Thyroid gland (tissue), 4 donors: ENCODE data around the gene PINK1. TPM values are rescaled to one million over a fixed set of nuclear protein-coding genes. Genes with fewer than 3 reads are reported as not detected.
"Not testable (repeated sequence)": the region's sequence is repeated elsewhere in the genome, so short reads cannot be mapped to it uniquely, and the experiment has no call there.

Experiments used
- DNase-seq, 2 donors: peaks; one replicate each; pipeline ENCODE4 v3.0.0-alpha.2; 2019
- H3K27ac ChIP-seq, 3 donors: fragments of 200-600 bp; sonication (generic); 1 replicate in 2 of 3; 2 replicates in 1 of 3; pipeline ENCODE4 v1.5.1; 2016 to 2019; ENCODE audit warnings: mild to moderate bottlenecking in 1 of 3, moderate library complexity in 1 of 3
- H3K27me3 ChIP-seq: fragments of 200-600 bp; sonication (generic); one replicate; pipeline ENCODE4 v1.5.1; 2019
- H3K36me3 ChIP-seq, 2 donors: fragments of 200-600 bp; sonication (generic); one replicate each; pipeline ENCODE4 v1.5.1; 2016 to 2019
- H3K4me1 ChIP-seq, 2 donors: fragments of 200-600 bp; sonication (generic); one replicate each; pipeline ENCODE4 v1.5.1; 2017 to 2019
- H3K4me3 ChIP-seq, 3 donors: fragments of 200-600 bp; sonication (generic); replicated peaks in 1 of 3; 1 replicate in 2 of 3; 2 replicates in 1 of 3; pipeline ENCODE4 v1.5.1; 2016; ENCODE audit warnings: mild to moderate bottlenecking in 1 of 3
- H3K9me3 ChIP-seq: fragments of 200-600 bp; sonication (generic); one replicate; pipeline ENCODE4 v1.5.1; 2017
- CTCF ChIP-seq, 6 experiments: fragments of 200-600 bp in 3 of 6; fragments of 450-650 bp in 3 of 6; sonication (generic) in 3 of 6; IDR thresholded peaks; one replicate each; pipeline ENCODE4 v1.5.1; 2016 to 2019; ENCODE audit warnings: antibody characterized with exemption in 6 of 6, mild to moderate bottlenecking in 2 of 6, inconsistent platforms in 1 of 6, moderate library complexity in 1 of 6
- POLR2A ChIP-seq, 2 donors: fragments of 450-650 bp; IDR thresholded peaks; one replicate each; pipeline ENCODE4 v1.6.1; 2017; ENCODE audit warnings: antibody characterized with exemption in 2 of 2, mild to moderate bottlenecking in 2 of 2, moderate library complexity in 1 of 2
- WGBS, 2 donors: methylation state at CpG; one replicate each; pipeline ENCODE4 v1.1.5; 2017; 5-methylcytosine and 5-hydroxymethylcytosine counted together
- intact Hi-C: fragments of 100-400 bp; cut with DNase I; formaldehyde crosslinking; loops from one replicate; pipeline ENCODE4 v1.15.1; 2023
- total RNA-seq, 4 donors: library from RNA; depleted of rRNA; stranded (reverse); fragments of >200 nt; gene quantifications; one replicate each; pipeline ENCODE4 v1.2.3, GENCODE V29; 2016

Gene PINK1
- total RNA-seq, 4 donors from 2014 or later = 144 to 171 (median 151) TPM

GRCh38 chr1:20602851-20603450 lies 30.3 kb upstream of the PINK1 start:
- no peak for DNase-seq
- no peak overlapping the region for H3K4me3 ChIP-seq
- peaks cover 0 to 7% of the 10 kb centered on the region in 2 donors for H3K4me1 ChIP-seq
- 96 to 98% methylated on average over 4 of the region's 4 CpGs for WGBS, 2 donors
- intact Hi-C loops = no loop called here
- H3K36me3 ChIP-seq = no peaks in the 10 kb centered on the region
- no peaks in the 10 kb centered on the region for H3K27me3 ChIP-seq
- H3K27ac ChIP-seq = no peak overlapping the region
- no peak for TF ChIP-seq CTCF (IDR thresholded peaks at IDR 0.05)
- no peak for TF ChIP-seq POLR2A (IDR thresholded peaks at IDR 0.05)
- no peaks in the 10 kb centered on the region for H3K9me3 ChIP-seq

- Histone ChIP-seq H3K27ac (no peak overlapping the region), H3K9me3 (no peaks in the 10 kb centered on the region), H3K36me3 (no peaks in the 10 kb centered on the region), H3K4me1 (no peaks in the 10 kb centered on the region), H3K27me3 (no peaks in the 10 kb centered on the region), H3K4me3 (no peak overlapping the region)
- WGBS, 2 donors = 81 to 84% methylated on average over 9 of the region's 9 CpGs
- DNase-seq = no peak
- intact Hi-C loops = no loop called here
- TF ChIP-seq CTCF (IDR thresholded peaks at IDR 0.05) = no peak
- no peak for TF ChIP-seq POLR2A (IDR thresholded peaks at IDR 0.05)
Measured at GRCh38 chr1:20603504-20604464, 29.5 kb upstream of the PINK1 start.

- Histone ChIP-seq H3K27me3 (no peaks in the 10 kb centered on the region), H3K27ac (no peak overlapping the region), H3K4me1 (no peaks in the 10 kb centered on the region), H3K36me3 (no peaks in the 10 kb centered on the region), H3K9me3 (no peaks in the 10 kb centered on the region), H3K4me3 (no peak overlapping the region)
- intact Hi-C loops = no loop called here
- no peak for DNase-seq
- WGBS, 2 donors = 92 to 96% methylated on average over 7 of the region's 7 CpGs
- TF ChIP-seq POLR2A (IDR thresholded peaks at IDR 0.05) (no peak), CTCF (IDR thresholded peaks at IDR 0.05) (no peak)
Measured at GRCh38 chr1:20604678-20605077, 28.6 kb upstream of the PINK1 start.

GRCh38 chr1:20606801-20607570 lies 26.3 kb upstream of the PINK1 start:
- H3K27me3 ChIP-seq, H3K4me3 ChIP-seq, intact Hi-C loops, H3K36me3 ChIP-seq, DNase-seq, H3K4me1 ChIP-seq, H3K9me3 ChIP-seq: not testable (repeated sequence)
- H3K27ac ChIP-seq = peak overlapping the region in 1 of 3 donors; percentile 33
- 50 to 67% methylated on average over 7 of the region's 7 CpGs for WGBS, 2 donors

- H3K4me3 ChIP-seq = no peak overlapping the region
- H3K27ac ChIP-seq = no peak overlapping the region
- peaks cover 0 to 11% of the 10 kb centered on the region in 2 donors for H3K4me1 ChIP-seq
- intact Hi-C loops = no loop called here
- no peak for DNase-seq
- no peaks in the 10 kb centered on the region for H3K27me3 ChIP-seq
- WGBS, 2 donors = 88 to 89% methylated on average over 6 of the region's 6 CpGs
- TF ChIP-seq CTCF (IDR thresholded peaks at IDR 0.05) (no peak), POLR2A (IDR thresholded peaks at IDR 0.05) (no peak)
- H3K36me3 ChIP-seq = no peaks in the 10 kb centered on the region
- H3K9me3 ChIP-seq = no peaks in the 10 kb centered on the region
Measured at GRCh38 chr1:20609541-20609940, 23.7 kb upstream of the PINK1 start.
